Measurements from ENCODE around the gene SLC7A7. TPM values are rescaled to one million over a fixed set of nuclear protein-coding genes. Genes with fewer than 3 reads are reported as not detected.

The SLC7A7 gene
- total and polyA plus RNA-seq, 10 of the 15 experiments (the other 5 are each of a cell fraction or from before 2014, with no cell fraction given) = 27.8 to 79.2 (median 50.8) TPM

DNA sequence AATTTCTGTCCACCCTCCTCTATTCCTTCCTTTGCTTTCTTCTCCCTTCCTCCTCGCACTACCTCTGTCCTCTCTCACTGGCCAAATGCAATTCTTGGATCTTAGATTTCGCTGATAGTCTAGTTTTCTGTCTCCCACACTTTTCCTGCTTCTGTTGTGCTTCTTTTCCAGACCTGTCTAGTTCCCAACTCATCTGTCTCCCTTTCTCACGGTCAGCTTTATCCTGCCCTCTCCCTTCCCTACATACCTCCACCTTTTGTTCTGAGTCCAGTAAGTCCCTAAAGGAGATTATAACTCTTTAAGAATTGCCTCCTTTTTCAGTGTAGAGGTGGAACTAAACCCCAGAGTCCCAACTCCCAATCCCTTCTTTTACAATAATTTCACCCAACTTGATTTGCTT is 20.3 kb upstream of the SLC7A7 start (continued):
- TF ChIP-seq, protein P1, sequence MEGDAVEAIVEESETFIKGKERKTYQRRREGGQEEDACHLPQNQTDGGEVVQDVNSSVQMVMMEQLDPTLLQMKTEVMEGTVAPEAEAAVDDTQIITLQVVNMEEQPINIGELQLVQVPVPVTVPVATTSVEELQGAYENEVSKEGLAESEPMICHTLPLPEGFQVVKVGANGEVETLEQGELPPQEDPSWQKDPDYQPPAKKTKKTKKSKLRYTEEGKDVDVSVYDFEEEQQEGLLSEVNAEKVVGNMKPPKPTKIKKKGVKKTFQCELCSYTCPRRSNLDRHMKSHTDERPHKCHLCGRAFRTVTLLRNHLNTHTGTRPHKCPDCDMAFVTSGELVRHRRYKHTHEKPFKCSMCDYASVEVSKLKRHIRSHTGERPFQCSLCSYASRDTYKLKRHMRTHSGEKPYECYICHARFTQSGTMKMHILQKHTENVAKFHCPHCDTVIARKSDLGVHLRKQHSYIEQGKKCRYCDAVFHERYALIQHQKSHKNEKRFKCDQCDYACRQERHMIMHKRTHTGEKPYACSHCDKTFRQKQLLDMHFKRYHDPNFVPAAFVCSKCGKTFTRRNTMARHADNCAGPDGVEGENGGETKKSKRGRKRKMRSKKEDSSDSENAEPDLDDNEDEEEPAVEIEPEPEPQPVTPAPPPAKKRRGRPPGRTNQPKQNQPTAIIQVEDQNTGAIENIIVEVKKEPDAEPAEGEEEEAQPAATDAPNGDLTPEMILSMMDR (IDR thresholded peaks at IDR 0.05 in 2 of 3, conservative IDR thresholded peaks at IDR 0.05 in 1 of 3; ENCODE audit: control insufficient read depth in 2 of 3, extremely low read depth in 1 of 3, insufficient read depth in 1 of 3, low read depth in 3 of 3, low read length in 3 of 3) = no peak
- no peak for TF ChIP-seq RELB (IDR thresholded peaks at IDR 0.05; ENCODE audit: low read depth)

DNA sequence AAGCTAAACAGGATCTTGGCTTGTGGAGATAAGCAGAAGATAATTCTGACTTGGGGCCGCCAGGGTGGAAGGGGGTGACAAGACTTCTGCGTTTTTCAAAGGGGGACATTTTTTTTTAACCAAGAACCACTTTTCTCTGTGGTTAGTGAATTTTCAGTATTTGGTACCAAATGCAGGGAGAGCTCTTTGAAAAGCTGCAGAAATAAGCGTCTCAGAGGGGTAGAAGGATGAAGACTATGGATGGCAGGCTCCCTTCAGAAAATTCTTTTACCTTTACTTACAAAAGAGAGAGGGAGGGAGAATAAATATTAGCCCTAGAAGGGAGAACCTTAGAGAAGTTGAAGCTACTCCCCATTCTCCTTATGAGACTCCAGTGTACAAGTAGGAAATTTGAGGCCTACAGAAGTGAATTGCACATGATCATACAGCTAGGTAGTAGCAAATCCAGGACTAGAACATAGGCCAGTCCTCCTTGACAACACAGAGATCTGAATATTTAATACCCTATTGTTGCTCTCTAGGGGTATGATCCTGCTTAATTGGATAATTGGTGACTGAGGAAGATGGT is 15.3 kb upstream of the SLC7A7 start:
- Histone ChIP-seq H4K20me1 (ENCODE audit: control insufficient read depth, insufficient read depth) (no peaks in the 10 kb centered on the region), H3K36me3 (ENCODE audit: control insufficient read depth in 2 of 2, insufficient read depth in 2 of 2, low read length in 1 of 2) (peaks cover 0 to 11% of the 10 kb centered on the region in 2 experiments; a peak in 2 of 4 replicates), H3K4me1 (ENCODE audit: control insufficient read depth, insufficient read depth, low read length) (peaks cover 9% of the 10 kb centered on the region), H3K79me2 (ENCODE audit: control insufficient read depth, insufficient read depth, low read length) (peaks cover 13% of the 10 kb centered on the region), H3K9ac (ENCODE audit: control insufficient read depth, insufficient read depth, low read length) (peak overlapping the region; percentile 78), H2AFZ (ENCODE audit: control insufficient read depth, low read depth, low read length) (no peak overlapping the region), H3K4me2 (ENCODE audit: control insufficient read depth, insufficient read depth) (peak overlapping the region; percentile 68), H3K27ac (ENCODE audit: control insufficient read depth, insufficient read depth) (peak overlapping the region; percentile 41), H3K4me3 (peak overlapping the region; percentile 98), H3K27me3 (replicated peaks in 1 of 2; ENCODE audit: control insufficient read depth in 2 of 2, insufficient read depth in 2 of 2, low read length in 1 of 2) (no peaks in the 10 kb centered on the region), H3K9me3 (replicated peaks; ENCODE audit: control insufficient read depth, insufficient read depth, low read length) (no peaks in the 10 kb centered on the region)
- DNase-seq (ENCODE audit: low read depth, low spot score) (no peak), FAIRE-seq (no peak), ATAC-seq (peak; percentile 24)
- TSS peak; percentile 91 for BruUV-seq (replicated peaks)
- POLR2A ChIA-PET = interaction anchor here (0.6 to 1.6 kb wide), 8 partner anchors 8 to 181 kb away, joined by 3 to 5 read pairs (median 3); partner anchors contain the start of gene OXA1L
- RAD21 ChIA-PET (ENCODE audit: unreplicated experiment) = interaction anchor here (0.9 to 2.5 kb wide), 11 partner anchors 9 to 259 kb away, joined by 3 to 7 read pairs (median 4); no protein-coding TSS in a partner anchor
- in situ Hi-C loops (cut with MboI) = no loop called here
- 31% methylated on average over 3 of the region's 3 CpGs for WGBS (ENCODE audit: insufficient coverage, insufficient replicate concordance, low lambda C conversion rate, missing lambda C conversion rate)
- SMC1A ChIA-PET (ENCODE audit: uncharacterized antibody, unreplicated experiment) = interaction anchor here (0.6 to 1.4 kb wide), 12 partner anchors 9 to 171 kb away, joined by 3 to 13 read pairs (median 3); no protein-coding TSS in a partner anchor
- intact Hi-C loops (cut with micrococcal nuclease; ENCODE audit: unreplicated experiment) = no loop called here
- TF ChIP-seq NR2C2 (IDR thresholded peaks at IDR 0.05; ENCODE audit: borderline replicate concordance, control insufficient read depth, insufficient read length, low read depth) (no peak), SPI1 (IDR thresholded peaks at IDR 0.05; ENCODE audit: borderline replicate concordance, insufficient read depth, low read depth, low read length) (no peak), RBBP5 (conservative IDR thresholded peaks at IDR 0.05) (no peak), ZNF24 (IDR thresholded peaks at IDR 0.05) (no peak), GABPA (IDR thresholded peaks at IDR 0.05; ENCODE audit: low read depth) (no peak), ZNF384 (IDR thresholded peaks at IDR 0.05; ENCODE audit: borderline replicate concordance, low read depth, low read length) (no peak)
- CTCF ChIA-PET = interaction anchor here (0.6 to 6.4 kb wide), 15 partner anchors 9 to 260 kb away, joined by 3 to 55 read pairs (median 3); partner anchors contain the start of genes HAUS4, LRP10 and OXA1L

All from GM12878 (cell line).